Measurements from ENCODE around the gene MRPS23. TPM values are rescaled to one million over a fixed set of nuclear protein-coding genes. Genes with fewer than 3 reads are reported as not detected.

MRPS23 gene
- total RNA-seq, 1 experiment from 2014 or later, result 97.5 TPM

GRCh38 chr17:57860414-57860999 is 10.7 kb upstream of the MRPS23 start:
- Histone ChIP-seq H3K9ac (ENCODE audit: low read length) (no peak overlapping the region), H3K4me3 (ENCODE audit: low read length) (no peak overlapping the region), H3K4me1 (ENCODE audit: insufficient read depth, low read length) (peaks cover 27% of the 10 kb centered on the region), H3K4me2 (ENCODE audit: low read length) (peak overlapping the region; percentile 89), H3K36me3 (ENCODE audit: low read depth, low read length) (no peaks in the 10 kb centered on the region), H3K27me3 (ENCODE audit: low read length) (no peaks in the 10 kb centered on the region), H3K27ac (ENCODE audit: low read length) (no peak overlapping the region; the same call in 1 of the 2 replicates), H2AFZ (ENCODE audit: low read length) (no peak overlapping the region), H3F3A (ENCODE audit: low read length, unreplicated experiment) (no peaks in the 10 kb centered on the region), H3K79me2 (ENCODE audit: low read length) (no peaks in the 10 kb centered on the region), H4K20me1 (ENCODE audit: low read length) (no peaks in the 10 kb centered on the region), H3K9me3 (ENCODE audit: low read length) (no peaks in the 10 kb centered on the region), H3K9me2 (replicated peaks; ENCODE audit: low read length) (no peaks in the 10 kb centered on the region)
- POLR2A ChIA-PET (ENCODE audit: unreplicated experiment), result interaction anchor here (0.5 to 0.9 kb wide), 7 partner anchors 25 to 223 kb away, joined by 3 to 16 read pairs (median 4); partner anchors contain the start of gene VEZF1
- CTCF ChIA-PET, result interaction anchor here (0.6 to 2.6 kb wide), 10 partner anchors 9 to 139 kb away, joined by 3 to 15 read pairs (median 6); no protein-coding TSS in a partner anchor
- DNase-seq (no peak), ATAC-seq (no peak)
- intact Hi-C loops (cut with micrococcal nuclease), result no loop called here
- BruUV-seq (replicated peaks), result no TSS peak
- TF ChIP-seq EZH2 (IDR thresholded peaks at IDR 0.05; ENCODE audit: low read length, unreplicated experiment) (no peak), EZH2phosphoT487 (IDR thresholded peaks at IDR 0.05; ENCODE audit: borderline replicate concordance, low read length) (no peak), CTCF (conservative IDR thresholded peaks at IDR 0.05; ENCODE audit: low read depth, low read length) (no peak)

GRCh38 chr17:57859601-57860413 is 10.0 kb upstream of the MRPS23 start:
- no peak overlapping the region for H2AFZ ChIP-seq (ENCODE audit: low read length)
- no peaks in the 10 kb centered on the region for H4K20me1 ChIP-seq (ENCODE audit: low read length)
- H3K4me1 ChIP-seq (ENCODE audit: insufficient read depth, low read length), result peaks cover 27% of the 10 kb centered on the region
- H3F3A ChIP-seq (ENCODE audit: low read length, unreplicated experiment), result no peaks in the 10 kb centered on the region
- BruUV-seq (replicated peaks), result TSS peak; percentile 4
- H3K27me3 ChIP-seq (ENCODE audit: low read length), result no peaks in the 10 kb centered on the region
- H3K9ac ChIP-seq (ENCODE audit: low read length), result no peak overlapping the region
- ChIA-PET CTCF (interaction anchor here (0.6 to 2.6 kb wide), 10 partner anchors 10 to 140 kb away, joined by 3 to 15 read pairs (median 8); no protein-coding TSS in a partner anchor), POLR2A (ENCODE audit: unreplicated experiment) (interaction anchor here (0.6 to 0.9 kb wide), 3 partner anchors 32 to 128 kb away, joined by 3 to 4 read pairs (median 4); partner anchors contain the start of gene VEZF1)
- no peaks in the 10 kb centered on the region for H3K9me3 ChIP-seq (ENCODE audit: low read length)
- no peaks in the 10 kb centered on the region for H3K9me2 ChIP-seq (replicated peaks; ENCODE audit: low read length)
- H3K36me3 ChIP-seq (ENCODE audit: low read depth, low read length), result no peaks in the 10 kb centered on the region
- ATAC-seq, result no peak
- no peak overlapping the region for H3K4me3 ChIP-seq (ENCODE audit: low read length)
- no peak overlapping the region for H3K4me2 ChIP-seq (ENCODE audit: low read length)
- H3K79me2 ChIP-seq (ENCODE audit: low read length), result no peaks in the 10 kb centered on the region
- no peak for DNase-seq
- intact Hi-C loops (cut with micrococcal nuclease), result no loop called here
- TF ChIP-seq CTCF (conservative IDR thresholded peaks at IDR 0.05; ENCODE audit: low read depth, low read length) (no peak), EZH2phosphoT487 (IDR thresholded peaks at IDR 0.05; ENCODE audit: borderline replicate concordance, low read length) (no peak), EZH2 (IDR thresholded peaks at IDR 0.05; ENCODE audit: low read length, unreplicated experiment) (no peak)
- H3K27ac ChIP-seq (ENCODE audit: low read length), result no peak overlapping the region
